DND-41 (cell line): ENCODE measurements around the gene NTF4.

ENCODE experiments used
- EZH2 ChIP-seq: IDR thresholded peaks from 3 replicates; pipeline ENCODE4 v1.6.1; 2012; ENCODE audit warnings: borderline replicate concordance, low read depth, mild to moderate bottlenecking, moderate library complexity, low read length, inconsistent platforms; ENCODE audit not compliant: severe bottlenecking
- TF ChIP-seq, protein P1 (sequence below): IDR thresholded peaks from 2 replicates; pipeline ENCODE4 v1.5.1; 2012; ENCODE audit warnings: borderline replicate concordance, low read length, moderate library complexity, mild to moderate bottlenecking; ENCODE audit not compliant: poor library complexity, severe bottlenecking; ENCODE audit errors: extremely low read depth

DNA sequence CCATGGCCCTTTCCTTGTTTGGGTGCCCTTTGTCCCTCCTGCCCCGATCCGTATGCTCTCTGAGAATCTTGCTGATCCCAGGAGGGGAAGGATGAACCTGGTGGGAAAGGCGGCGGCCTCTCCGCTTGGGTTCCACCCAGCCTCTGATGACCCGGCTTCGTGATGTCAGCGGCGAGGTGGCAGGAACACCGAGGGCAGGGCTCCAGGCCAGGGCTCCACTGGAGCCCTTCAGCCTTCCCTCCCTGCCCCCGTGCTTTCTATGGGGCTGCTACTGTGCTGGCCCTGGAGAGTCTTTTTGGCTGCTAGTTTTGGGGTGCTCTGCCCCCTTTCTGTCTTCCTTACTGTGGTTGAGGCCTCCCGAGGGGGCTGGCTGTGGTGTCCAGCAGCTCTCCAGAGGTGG is 37.7 kb upstream of the NTF4 start:
- TF ChIP-seq, protein P1, sequence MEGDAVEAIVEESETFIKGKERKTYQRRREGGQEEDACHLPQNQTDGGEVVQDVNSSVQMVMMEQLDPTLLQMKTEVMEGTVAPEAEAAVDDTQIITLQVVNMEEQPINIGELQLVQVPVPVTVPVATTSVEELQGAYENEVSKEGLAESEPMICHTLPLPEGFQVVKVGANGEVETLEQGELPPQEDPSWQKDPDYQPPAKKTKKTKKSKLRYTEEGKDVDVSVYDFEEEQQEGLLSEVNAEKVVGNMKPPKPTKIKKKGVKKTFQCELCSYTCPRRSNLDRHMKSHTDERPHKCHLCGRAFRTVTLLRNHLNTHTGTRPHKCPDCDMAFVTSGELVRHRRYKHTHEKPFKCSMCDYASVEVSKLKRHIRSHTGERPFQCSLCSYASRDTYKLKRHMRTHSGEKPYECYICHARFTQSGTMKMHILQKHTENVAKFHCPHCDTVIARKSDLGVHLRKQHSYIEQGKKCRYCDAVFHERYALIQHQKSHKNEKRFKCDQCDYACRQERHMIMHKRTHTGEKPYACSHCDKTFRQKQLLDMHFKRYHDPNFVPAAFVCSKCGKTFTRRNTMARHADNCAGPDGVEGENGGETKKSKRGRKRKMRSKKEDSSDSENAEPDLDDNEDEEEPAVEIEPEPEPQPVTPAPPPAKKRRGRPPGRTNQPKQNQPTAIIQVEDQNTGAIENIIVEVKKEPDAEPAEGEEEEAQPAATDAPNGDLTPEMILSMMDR: no peak
- TF ChIP-seq EZH2: no peak
